AG04449 (cell line): ENCODE data around the gene ZNF385B.

Experiments
- CTCF ChIA-PET: fragments of 350-600 bp; formaldehyde crosslinking; extraction: SDS; loops from one replicate; lab custom pipeline; 2021; ENCODE audit warnings: antibody characterized with exemption; lab: Yijun Ruan, JAX
- POLR2A ChIA-PET: fragments of 400-600, 350-600 bp; formaldehyde crosslinking; extraction: SDS; loops from one replicate; lab custom pipeline; 2020; ENCODE audit warnings: antibody characterized with exemption, inconsistent platforms; lab: Yijun Ruan, JAX
- DNase-seq: peaks from one replicate; pipeline ENCODE4 v3.0.0-alpha.2; 2010; ENCODE audit warnings: low read depth, low spot score
- H3K4me3 ChIP-seq: 2 replicates; pipeline ENCODE4 v1.5.1; 2011; ENCODE audit warnings: low read depth, mild to moderate bottlenecking, control low read depth, low read length
- TF ChIP-seq, protein P1 (sequence below): IDR thresholded peaks from one replicate; pipeline ENCODE4 v1.5.1; 2011; ENCODE audit warnings: mild to moderate bottlenecking, moderate library complexity, low read length, control low read depth, inconsistent platforms; ENCODE audit not compliant: insufficient read depth; ENCODE audit errors: missing control alignments

Gene ZNF385B

DNA sequence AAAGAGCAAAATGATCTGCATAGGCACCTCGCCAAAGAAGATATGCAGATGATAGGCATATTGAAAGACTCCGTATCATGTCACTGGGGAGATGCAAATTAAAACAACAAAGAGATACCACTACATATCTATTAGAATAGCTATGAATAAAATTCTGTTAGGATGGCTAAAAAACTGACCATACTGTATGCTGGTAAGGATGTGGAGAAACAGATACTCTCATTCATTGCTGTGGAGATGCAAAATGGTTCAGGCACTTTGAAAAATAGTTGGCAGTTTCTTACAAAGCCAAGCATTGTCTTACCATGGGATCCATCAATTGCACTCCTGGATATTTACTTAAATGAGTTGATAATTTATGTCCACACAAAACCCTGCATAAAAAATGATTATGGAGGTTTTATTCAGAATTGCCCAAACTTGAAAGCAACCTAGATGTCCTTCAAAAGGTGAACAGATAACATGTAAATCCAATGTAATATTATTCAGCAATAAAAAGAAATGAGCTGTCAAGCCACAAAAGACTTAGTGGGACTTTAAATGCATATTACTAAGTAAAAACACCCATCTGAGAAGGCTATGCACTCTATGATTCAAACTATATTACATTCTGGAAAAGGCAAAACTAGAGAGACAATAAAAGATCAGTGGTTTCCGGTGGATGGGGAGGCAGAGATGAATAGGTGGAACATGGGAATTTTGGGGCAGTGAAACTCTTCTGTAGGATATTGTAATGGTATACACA is 31.2 kb downstream of the ZNF385B start:
- no peak for DNase-seq
- ChIA-PET POLR2A (no interaction called here), CTCF (no interaction called here)
- no peak overlapping the region for H3K4me3 ChIP-seq
- TF ChIP-seq, protein P1, sequence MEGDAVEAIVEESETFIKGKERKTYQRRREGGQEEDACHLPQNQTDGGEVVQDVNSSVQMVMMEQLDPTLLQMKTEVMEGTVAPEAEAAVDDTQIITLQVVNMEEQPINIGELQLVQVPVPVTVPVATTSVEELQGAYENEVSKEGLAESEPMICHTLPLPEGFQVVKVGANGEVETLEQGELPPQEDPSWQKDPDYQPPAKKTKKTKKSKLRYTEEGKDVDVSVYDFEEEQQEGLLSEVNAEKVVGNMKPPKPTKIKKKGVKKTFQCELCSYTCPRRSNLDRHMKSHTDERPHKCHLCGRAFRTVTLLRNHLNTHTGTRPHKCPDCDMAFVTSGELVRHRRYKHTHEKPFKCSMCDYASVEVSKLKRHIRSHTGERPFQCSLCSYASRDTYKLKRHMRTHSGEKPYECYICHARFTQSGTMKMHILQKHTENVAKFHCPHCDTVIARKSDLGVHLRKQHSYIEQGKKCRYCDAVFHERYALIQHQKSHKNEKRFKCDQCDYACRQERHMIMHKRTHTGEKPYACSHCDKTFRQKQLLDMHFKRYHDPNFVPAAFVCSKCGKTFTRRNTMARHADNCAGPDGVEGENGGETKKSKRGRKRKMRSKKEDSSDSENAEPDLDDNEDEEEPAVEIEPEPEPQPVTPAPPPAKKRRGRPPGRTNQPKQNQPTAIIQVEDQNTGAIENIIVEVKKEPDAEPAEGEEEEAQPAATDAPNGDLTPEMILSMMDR, result no peak

DNA sequence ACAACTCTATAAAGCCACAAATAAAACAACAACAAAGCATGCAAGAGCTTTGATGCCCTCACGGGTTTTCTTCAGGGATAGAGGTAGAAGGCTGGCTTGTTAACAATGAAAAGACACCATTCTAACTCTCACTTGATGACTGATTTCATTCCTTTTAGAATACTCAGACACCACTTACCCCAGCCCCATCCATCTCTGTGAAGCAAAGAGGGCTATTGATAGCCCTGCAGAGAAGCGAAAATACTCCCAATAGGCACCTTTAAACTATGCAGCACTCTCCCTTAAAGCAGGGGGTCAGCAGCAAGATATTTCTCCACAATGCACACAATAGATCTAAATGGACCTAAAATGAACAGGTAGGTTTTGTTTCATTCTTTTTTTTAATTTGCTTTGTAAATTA is 35.1 kb downstream of the ZNF385B start:
- DNase-seq, result no peak
- ChIA-PET CTCF (no interaction called here), POLR2A (no interaction called here)
- no peak overlapping the region for H3K4me3 ChIP-seq
- TF ChIP-seq, protein P1, result no peak

DNA sequence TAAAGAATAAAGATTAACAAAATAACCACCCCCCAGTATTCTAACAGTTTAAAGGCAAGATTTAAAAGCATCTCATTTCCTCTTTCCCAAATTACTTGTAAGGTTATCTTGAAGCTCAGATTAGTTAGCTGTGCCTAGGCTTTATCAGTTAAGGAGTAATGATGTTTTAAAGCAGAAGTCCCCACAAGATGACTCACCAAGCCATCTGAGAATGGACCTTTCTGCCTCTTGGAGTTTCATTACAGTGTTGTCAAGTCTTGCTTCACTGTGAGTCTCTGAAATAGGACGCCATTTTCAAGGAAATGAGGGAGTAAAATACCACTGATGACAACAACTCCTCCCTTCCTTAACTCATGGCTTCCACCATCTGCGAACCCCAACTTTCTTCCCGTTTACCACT is 35.9 kb downstream of the ZNF385B start:
- H3K4me3 ChIP-seq, result no peak overlapping the region
- DNase-seq, result no peak
- ChIA-PET POLR2A (no interaction called here), CTCF (no interaction called here)
- TF ChIP-seq, protein P1, result no peak

DNA sequence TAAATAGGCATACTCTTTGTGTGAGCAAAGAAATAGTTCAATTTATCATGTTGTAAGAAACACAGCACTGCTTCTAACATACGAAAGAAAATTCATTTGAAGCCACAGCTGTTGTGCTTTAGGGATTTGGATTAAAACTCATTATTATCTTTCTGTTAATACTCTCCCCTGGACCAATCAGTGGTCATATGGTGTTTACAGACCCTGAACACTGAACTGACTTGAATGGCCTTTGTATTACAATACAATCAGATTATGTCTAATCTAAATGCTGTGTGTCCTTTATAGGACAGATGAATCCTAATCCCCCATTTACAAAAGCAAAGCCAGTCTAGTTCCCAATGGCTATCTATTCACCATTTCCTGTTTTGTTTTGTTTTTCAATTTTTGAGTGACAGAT is 36.5 kb downstream of the ZNF385B start:
- ChIA-PET CTCF (no interaction called here), POLR2A (no interaction called here)
- no peak overlapping the region for H3K4me3 ChIP-seq
- DNase-seq, result no peak
- TF ChIP-seq, protein P1, result no peak

DNA sequence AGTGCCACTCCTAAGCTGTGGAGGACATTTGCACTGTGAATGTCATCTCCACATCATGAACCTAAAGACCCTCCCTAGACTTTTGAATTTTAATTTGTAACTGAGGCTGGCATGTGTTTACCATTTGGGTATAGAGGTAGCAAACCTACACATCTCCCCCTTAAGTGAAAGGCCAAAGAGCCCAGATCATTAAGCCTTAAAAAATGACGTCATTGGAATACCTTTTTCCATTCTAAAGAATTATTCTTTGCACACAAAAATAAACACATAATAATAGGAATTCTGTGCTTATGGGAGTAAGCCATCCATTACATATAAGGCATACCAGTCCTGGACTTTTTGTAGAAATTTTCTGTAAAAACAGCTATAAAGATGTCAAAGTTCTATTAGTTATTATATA is 38.9 kb downstream of the ZNF385B start:
- CTCF ChIA-PET, result no interaction called here
- DNase-seq, result no peak
- no peak overlapping the region for H3K4me3 ChIP-seq
- TF ChIP-seq, protein P1, result no peak
- POLR2A ChIA-PET, result no interaction called here

DNA sequence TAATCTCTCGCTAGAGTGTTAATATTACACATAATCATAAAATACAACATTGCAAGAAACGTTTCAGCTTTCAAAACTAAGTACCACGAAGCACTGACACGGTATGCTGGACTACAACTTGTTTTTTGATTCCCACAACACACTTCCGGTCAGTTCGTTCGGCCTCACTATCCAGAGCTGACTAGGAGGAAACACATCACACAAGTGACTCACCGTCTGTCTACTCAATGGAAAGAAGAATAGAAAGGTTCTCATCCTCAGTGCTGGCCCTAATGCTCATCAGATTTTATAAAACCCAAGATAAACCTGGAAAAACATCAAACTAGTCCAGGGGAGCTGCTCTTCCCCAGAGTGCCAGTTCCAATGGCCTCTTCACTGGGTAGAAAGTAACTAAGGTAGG is 42.9 kb downstream of the ZNF385B start:
- ChIA-PET CTCF (no interaction called here), POLR2A (no interaction called here)
- TF ChIP-seq, protein P1, result no peak

More for the DNA sequence above, 42.9 kb downstream of the ZNF385B start:
- no peak for DNase-seq
- H3K4me3 ChIP-seq, result no peak overlapping the region
